BLaER1 (cell line): ENCODE measurements around the gene GRK1.
"Not testable (repeated sequence)": the region's sequence is repeated elsewhere in the genome, so short reads cannot be mapped to it uniquely, and the experiment has no call there.

ENCODE experiments used
- H3K27ac ChIP-seq: shearing (Covaris generic); formaldehyde crosslinking; 2 replicates; pipeline ENCODE4 v1.8.1; 2022
- H3K27me3 ChIP-seq: shearing (Covaris generic); formaldehyde crosslinking; 2 replicates; pipeline ENCODE4 v1.8.1; 2022
- H3K36me3 ChIP-seq: shearing (Covaris generic); formaldehyde crosslinking; 2 replicates; pipeline ENCODE4 v1.8.1; 2022
- H3K4me1 ChIP-seq: shearing (Covaris generic); formaldehyde crosslinking; 2 replicates; pipeline ENCODE4 v1.8.1; 2022
- H3K4me2 ChIP-seq: shearing (Covaris generic); formaldehyde crosslinking; 2 replicates; pipeline ENCODE4 v1.8.1; 2022
- H3K4me3 ChIP-seq: shearing (Covaris generic); formaldehyde crosslinking; 2 replicates; pipeline ENCODE4 v1.8.1; 2022
- H3K9ac ChIP-seq: shearing (Covaris generic); formaldehyde crosslinking; 2 replicates; pipeline ENCODE4 v1.8.1; 2022
- H3K9me3 ChIP-seq: shearing (Covaris generic); formaldehyde crosslinking; 2 replicates; pipeline ENCODE4 v1.8.1; 2022
- H4K20me1 ChIP-seq: shearing (Covaris generic); formaldehyde crosslinking; 2 replicates; pipeline ENCODE4 v1.8.1; 2022
- Cebpa-rat ChIP-seq: shearing (Covaris generic); IDR thresholded peaks from 2 replicates; pipeline ENCODE4 v1.8.1; 2022

GRK1 gene

GRCh38 chr13:113671066-113672001, 4.3 kb downstream of the GRK1 start:
- H3K4me3 ChIP-seq: no peak overlapping the region
- no peak overlapping the region for H3K27ac ChIP-seq
- no peak overlapping the region for H3K9ac ChIP-seq
- peaks cover 14% of the 10 kb centered on the region for H3K4me1 ChIP-seq
- H4K20me1 ChIP-seq: no peaks in the 10 kb centered on the region
- no peaks in the 10 kb centered on the region for H3K27me3 ChIP-seq
- no peaks in the 10 kb centered on the region for H3K9me3 ChIP-seq
- TF ChIP-seq Cebpa-rat: no peak
- H3K36me3 ChIP-seq: no peaks in the 10 kb centered on the region
- H3K4me2 ChIP-seq: no peak overlapping the region

- Histone ChIP-seq H3K4me2 (no peak overlapping the region), H3K27ac (no peak overlapping the region), H3K36me3 (no peaks in the 10 kb centered on the region), H3K4me3 (no peak overlapping the region), H3K27me3 (no peaks in the 10 kb centered on the region), H3K9me3 (no peaks in the 10 kb centered on the region), H4K20me1 (no peaks in the 10 kb centered on the region), H3K9ac (no peak overlapping the region), H3K4me1 (peaks cover 14% of the 10 kb centered on the region)
- TF ChIP-seq Cebpa-rat: no peak
These were observed 5.1 kb downstream of the GRK1 start for GRCh38 chr13:113672002-113672651.

DNA sequence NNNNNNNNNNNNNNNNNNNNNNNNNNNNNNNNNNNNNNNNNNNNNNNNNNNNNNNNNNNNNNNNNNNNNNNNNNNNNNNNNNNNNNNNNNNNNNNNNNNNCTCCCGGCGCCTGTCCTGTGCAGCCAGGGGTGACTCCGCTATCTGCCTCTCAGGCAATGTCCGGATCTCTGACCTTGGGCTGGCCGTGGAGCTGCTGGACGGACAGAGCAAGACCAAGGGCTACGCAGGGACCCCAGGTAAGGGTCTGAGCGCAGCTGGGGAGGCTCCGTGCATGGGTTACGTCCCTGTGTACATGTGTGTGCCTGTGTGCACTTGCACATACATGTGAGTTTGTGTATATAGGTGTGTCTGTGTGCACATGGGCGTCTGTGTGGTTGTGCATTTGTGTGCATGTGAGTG, 55.9 kb downstream of the GRK1 start:
- peaks cover 6% of the 10 kb centered on the region; the same call in 1 of the 2 replicates for H3K27me3 ChIP-seq
- no peak overlapping the region for H3K9ac ChIP-seq
- H4K20me1 ChIP-seq: no peaks in the 10 kb centered on the region
- H3K36me3 ChIP-seq: no peaks in the 10 kb centered on the region
- H3K4me2 ChIP-seq: no peak overlapping the region
- H3K27ac ChIP-seq: no peak overlapping the region
- H3K4me1 ChIP-seq: no peaks in the 10 kb centered on the region
- H3K9me3 ChIP-seq: peaks cover 18% of the 10 kb centered on the region
- no peak overlapping the region for H3K4me3 ChIP-seq
- TF ChIP-seq Cebpa-rat: no peak

DNA sequence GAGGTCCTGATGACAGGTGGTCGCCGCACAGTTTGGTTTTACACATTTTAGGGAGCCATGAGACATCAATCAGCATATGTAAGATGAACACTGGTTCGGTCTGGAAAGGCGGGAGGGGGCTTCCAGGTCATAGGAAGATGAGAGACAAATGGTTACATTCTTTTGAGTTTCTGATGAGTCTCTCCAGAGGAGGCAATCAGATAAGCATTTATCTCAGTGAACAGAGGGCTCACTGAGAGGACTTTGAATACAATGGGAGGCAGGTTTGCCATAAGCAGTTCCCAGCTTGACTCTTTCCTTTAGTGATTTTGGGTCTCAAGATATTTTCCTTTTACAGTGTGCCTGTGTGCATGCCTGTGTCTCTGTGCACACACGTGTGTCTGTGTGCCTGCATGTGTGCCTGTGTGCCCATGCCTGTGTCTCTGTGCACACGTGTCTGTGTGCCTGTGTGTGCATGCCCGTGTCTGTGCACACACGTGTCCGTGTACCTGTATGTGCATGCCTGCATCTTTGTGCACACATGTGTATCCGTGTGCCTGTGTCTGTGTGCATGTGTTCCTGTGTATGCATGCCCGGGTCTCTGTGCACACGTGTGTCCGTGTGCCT, 56.5 kb downstream of the GRK1 start:
- Histone ChIP-seq H3K9ac (no peak overlapping the region), H4K20me1 (no peaks in the 10 kb centered on the region), H3K4me1 (no peaks in the 10 kb centered on the region), H3K9me3 (peaks cover 24% of the 10 kb centered on the region), H3K4me3 (no peak overlapping the region), H3K27ac (no peak overlapping the region), H3K4me2 (no peak overlapping the region), H3K36me3 (no peaks in the 10 kb centered on the region), H3K27me3 (peaks cover 12% of the 10 kb centered on the region)
- no peak for TF ChIP-seq Cebpa-rat

DNA sequence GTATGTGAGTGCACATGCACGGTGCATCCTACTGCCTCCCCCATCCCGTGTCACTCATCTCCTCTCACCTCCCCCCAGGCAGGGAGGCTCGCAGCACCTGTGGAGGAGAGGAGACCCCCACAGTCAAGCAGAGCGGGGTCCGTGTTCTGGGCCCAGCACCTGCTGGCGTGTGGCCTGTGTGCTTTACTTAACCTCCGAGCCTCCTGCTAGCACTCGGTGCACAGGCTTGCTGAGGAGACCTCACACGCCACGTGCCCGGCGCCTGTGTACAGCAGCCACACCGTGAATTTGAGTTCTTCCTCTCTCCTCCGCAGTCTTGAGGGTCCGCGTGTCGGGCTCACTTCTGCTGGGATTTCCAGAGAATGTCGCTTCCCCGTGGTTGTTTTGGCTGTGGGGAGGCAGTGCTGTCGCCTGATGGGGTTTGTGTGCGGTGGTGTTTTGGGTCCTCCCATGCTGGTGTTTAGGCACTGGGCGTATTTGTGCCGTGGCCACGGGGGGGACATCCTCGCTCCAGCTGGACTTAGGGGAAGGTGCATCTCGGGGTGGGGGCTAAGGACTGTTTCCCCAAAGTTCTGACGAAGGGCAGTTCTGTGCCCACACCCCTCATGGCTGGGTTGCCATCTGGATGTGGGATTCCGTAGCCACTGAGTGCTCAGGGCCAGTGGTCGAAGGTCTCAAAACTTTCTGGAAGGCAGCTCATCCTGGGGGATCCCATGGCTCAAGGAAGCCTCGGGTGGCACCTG, 57.2 kb downstream of the GRK1 start:
- no peak for TF ChIP-seq Cebpa-rat
- H3K4me1 ChIP-seq: no peaks in the 10 kb centered on the region
- no peaks in the 10 kb centered on the region for H3K36me3 ChIP-seq
- H4K20me1 ChIP-seq: no peaks in the 10 kb centered on the region
- no peak overlapping the region for H3K27ac ChIP-seq
- no peak overlapping the region for H3K9ac ChIP-seq
- peaks cover 19% of the 10 kb centered on the region for H3K27me3 ChIP-seq
- no peak overlapping the region for H3K4me3 ChIP-seq
- no peak overlapping the region for H3K4me2 ChIP-seq
- peaks cover 26% of the 10 kb centered on the region for H3K9me3 ChIP-seq

- H3K4me1 ChIP-seq: no peaks in the 10 kb centered on the region
- no peak for TF ChIP-seq Cebpa-rat
- H3K27ac ChIP-seq: no peak overlapping the region
- no peak overlapping the region for H3K9ac ChIP-seq
- H4K20me1 ChIP-seq: no peaks in the 10 kb centered on the region
- no peaks in the 10 kb centered on the region for H3K36me3 ChIP-seq
- no peak overlapping the region for H3K4me3 ChIP-seq
- H3K9me3 ChIP-seq: peaks cover 26% of the 10 kb centered on the region
- H3K4me2 ChIP-seq: no peak overlapping the region
- H3K27me3 ChIP-seq: peaks cover 25% of the 10 kb centered on the region
These were observed 57.8 kb downstream of the GRK1 start for GRCh38 chr13:113724780-113725315.

DNA sequence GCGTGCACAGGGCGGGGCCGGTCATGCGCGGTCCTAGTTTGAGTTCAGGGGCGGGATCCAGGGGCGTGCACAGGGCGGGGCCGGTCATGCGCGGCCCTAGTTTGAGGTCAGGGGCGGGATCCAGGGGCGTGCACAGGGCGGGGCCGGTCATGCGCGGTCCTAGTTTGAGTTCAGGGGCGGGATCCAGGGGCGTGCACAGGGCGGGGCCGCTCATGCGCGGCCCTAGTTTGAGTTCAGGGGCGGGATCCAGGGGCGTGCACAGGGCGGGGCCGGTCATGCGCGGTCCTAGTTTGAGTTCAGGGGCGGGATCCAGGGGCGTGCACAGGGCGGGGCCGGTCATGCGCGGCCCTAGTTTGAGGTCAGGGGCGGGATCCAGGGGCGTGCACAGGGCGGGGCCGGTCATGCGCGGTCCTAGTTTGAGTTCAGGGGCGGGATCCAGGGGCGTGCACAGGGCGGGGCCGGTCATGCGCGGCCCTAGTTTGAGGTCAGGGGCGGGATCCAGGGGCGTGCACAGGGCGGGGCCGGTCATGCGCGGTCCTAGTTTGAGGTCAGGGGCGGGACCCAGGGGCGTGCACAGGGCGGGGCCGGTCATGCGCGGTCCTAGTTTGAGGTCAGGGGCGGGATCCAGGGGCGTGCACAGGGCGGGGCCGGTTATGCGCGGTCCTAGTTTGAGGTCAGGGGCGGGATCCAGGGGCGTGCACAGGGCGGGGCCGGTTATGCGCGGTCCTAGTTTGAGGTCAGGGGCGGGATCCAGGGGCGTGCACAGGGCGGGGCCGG, 58.5 kb downstream of the GRK1 start:
- not testable (repeated sequence) for H3K4me3 ChIP-seq, H3K9ac ChIP-seq, H3K4me2 ChIP-seq, H3K4me1 ChIP-seq, H4K20me1 ChIP-seq, H3K36me3 ChIP-seq, H3K27ac ChIP-seq
- peaks cover 26% of the 10 kb centered on the region for H3K9me3 ChIP-seq
- H3K27me3 ChIP-seq: peaks cover 32% of the 10 kb centered on the region

DNA sequence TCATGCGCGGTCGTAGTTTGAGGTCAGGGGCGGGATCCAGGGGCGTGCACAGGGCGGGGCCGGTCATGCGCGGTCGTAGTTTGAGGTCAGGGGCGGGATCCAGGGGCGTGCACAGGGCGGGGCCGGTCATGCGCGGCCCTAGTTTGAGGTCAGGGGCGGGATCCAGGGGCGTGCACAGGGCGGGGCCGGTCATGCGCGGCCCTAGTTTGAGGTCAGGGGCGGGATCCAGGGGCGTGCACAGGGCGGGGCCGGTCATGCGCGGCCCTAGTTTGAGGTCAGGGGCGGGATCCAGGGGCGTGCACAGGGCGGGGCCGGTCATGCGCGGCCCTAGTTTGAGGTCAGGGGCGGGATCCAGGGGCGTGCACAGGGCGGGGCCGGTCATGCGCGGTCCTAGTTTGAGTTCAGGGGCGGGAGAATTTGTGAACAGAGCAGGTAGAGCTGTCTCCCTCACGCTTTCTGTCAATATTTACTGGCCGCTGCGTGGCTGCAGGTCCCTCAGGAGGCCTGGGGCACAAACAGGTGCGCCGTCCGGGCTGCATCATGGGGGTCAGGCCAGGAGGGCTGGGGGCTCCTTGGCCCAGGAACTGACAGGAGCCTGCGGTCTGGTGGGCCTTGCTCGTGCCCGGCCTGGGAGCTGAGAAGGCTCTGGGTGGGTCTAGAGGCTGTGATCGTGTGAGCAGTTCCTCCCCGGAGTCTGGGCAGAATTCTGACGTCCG, 59.2 kb downstream of the GRK1 start:
- H3K9ac ChIP-seq, H3K4me3 ChIP-seq, H3K36me3 ChIP-seq, H3K4me1 ChIP-seq, H4K20me1 ChIP-seq, H3K27ac ChIP-seq, H3K4me2 ChIP-seq: not testable (repeated sequence)
- H3K27me3 ChIP-seq: peaks cover 39% of the 10 kb centered on the region
- H3K9me3 ChIP-seq: peaks cover 26% of the 10 kb centered on the region
